GM12872 (cell line): ENCODE data around the gene NFE2L2.

ENCODE experiments used
- TF ChIP-seq, protein P1 (sequence below): IDR thresholded peaks from 3 replicates; pipeline ENCODE4 v1.5.1; 2011; ENCODE audit warnings: low read depth, mild to moderate bottlenecking, low read length, moderate library complexity; ENCODE audit not compliant: insufficient read depth

NFE2L2 gene

DNA sequence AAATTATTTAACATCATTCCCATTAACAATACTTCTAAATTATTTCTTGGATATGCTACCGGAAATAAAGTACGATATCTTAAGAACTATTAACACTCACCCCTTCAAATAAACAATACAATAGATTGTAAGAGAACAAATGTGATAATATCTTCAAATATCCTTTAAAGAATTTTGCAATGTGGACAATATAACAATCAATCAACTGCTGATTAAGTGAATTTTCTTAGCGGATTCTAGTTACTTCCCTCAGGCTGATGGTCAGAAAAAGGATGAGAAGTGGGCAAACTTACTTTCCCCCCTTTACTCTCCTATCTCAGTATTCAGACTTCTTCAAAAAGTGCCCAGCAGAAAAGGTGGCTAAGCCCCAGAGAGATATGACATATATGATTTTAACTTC is 10.8 kb downstream of the NFE2L2 start:
- TF ChIP-seq, protein P1, sequence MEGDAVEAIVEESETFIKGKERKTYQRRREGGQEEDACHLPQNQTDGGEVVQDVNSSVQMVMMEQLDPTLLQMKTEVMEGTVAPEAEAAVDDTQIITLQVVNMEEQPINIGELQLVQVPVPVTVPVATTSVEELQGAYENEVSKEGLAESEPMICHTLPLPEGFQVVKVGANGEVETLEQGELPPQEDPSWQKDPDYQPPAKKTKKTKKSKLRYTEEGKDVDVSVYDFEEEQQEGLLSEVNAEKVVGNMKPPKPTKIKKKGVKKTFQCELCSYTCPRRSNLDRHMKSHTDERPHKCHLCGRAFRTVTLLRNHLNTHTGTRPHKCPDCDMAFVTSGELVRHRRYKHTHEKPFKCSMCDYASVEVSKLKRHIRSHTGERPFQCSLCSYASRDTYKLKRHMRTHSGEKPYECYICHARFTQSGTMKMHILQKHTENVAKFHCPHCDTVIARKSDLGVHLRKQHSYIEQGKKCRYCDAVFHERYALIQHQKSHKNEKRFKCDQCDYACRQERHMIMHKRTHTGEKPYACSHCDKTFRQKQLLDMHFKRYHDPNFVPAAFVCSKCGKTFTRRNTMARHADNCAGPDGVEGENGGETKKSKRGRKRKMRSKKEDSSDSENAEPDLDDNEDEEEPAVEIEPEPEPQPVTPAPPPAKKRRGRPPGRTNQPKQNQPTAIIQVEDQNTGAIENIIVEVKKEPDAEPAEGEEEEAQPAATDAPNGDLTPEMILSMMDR: no peak

DNA sequence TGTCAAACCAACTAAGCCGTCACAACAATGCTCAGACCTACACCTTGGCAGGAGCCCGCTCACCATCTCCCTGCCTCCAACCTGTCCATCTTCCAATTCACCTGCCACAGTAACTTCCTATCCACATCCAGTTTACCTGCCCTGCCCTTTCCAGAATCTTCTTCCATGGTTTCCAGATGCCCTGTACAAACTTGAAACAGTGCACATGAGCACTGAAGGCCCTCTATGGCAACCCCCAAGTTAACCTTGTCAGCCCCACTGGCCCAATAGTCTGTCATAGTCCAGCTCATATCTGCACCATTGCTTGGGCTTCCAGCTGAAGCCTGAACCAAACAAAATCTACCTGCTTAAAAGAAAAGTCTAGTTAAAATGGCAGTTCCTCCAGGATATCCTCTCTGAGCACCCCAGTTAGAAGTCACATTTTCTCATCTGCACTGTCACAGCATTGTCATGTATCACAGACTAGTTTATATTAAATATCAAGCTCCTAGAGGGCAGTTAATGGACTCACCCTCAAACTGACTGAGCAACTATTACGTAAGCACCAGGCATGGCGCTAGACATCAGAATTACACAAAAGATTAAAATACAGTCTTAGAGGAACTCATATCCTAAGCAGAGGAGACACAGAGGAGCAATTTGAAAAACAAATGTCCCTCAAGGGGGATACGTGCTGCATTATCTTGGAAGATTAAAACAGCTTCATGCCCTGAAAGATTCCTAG is 11.6 kb downstream of the NFE2L2 start:
- TF ChIP-seq, protein P1: no peak

DNA sequence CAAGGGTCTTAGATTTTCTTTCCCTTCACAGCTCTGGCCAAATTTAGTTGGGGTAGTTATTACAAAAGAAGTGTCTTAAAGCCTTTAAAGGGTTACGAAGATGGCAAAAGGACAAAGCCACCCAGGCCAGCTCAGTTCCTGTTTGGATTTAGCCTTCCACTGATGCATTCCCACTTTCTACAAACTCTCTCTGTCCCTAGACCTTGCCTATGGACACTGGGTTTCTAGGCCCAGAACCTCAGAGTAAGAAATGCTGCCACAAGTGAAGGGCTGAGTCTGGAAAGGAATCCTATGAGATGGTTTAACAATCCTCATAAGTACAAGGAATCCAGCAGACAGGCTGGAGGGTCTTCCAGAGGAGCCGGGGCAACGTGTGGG is 13.4 kb downstream of the NFE2L2 start:
- TF ChIP-seq, protein P1: no peak

DNA sequence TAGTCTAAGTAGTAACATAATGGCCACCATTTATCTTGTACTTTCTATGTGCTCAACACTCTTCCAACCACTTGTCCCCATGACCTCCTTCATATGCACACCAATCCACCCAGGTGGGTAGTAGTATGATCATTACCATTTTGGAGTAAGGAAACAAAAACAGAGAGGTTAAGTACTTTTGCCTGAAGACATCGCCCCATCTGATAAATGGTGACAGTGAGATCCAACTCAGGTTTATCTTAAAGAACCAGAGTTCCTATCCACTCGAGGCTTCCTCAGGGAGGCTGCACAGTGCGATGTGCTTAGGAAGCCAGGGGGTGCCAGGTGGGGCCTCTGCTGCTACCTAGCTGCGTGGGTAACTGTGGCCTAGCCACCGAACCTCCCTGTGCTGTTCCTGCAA is 14.1 kb downstream of the NFE2L2 start:
- TF ChIP-seq, protein P1: no peak

DNA sequence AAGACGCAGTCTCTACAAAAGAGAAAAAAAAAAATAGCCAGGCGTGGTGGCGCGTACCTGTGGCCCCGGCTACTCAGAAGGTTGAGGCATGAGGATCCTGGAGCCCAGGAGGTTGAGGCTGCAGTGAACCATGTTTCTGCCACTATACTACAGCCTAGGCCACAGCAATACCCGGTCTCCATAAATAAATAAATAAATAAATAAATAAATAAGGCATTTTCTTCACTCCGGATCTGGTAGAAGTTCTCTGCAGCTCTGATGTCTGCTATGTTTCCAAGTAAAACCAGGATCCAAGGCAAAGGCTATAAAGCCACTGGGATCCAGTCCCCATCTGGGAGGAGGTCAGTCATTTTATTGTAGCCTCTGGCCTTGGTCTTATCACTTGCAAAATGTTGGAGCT is 15.5 kb downstream of the NFE2L2 start:
- TF ChIP-seq, protein P1: no peak

DNA sequence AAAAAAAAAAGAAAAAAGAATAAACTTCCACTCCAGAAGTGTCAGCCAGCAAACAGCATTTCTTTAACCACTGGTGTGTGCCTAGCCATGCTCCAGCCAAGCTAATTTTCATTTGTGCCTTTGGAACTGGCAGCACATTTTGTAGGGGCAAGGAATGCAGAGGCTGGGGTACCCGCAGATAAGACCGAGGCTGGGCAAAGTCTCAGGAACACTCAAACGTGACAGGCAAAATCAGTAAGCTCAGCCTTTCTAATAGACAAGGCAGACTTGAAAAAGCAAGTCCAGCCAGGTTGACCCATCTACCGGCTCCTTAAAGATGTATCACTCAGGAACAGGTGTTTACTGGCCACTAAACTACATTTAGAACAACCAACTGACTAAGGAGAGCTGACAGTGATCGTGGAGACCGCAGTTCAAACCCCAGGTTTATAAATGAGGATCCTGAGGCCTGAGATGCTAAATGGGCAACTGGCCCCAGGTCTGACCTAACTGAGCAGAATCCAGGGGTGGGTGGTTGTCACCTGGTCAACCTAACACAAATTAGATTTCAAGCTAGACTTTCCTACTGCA is 16.7 kb downstream of the NFE2L2 start:
- TF ChIP-seq, protein P1: no peak

DNA sequence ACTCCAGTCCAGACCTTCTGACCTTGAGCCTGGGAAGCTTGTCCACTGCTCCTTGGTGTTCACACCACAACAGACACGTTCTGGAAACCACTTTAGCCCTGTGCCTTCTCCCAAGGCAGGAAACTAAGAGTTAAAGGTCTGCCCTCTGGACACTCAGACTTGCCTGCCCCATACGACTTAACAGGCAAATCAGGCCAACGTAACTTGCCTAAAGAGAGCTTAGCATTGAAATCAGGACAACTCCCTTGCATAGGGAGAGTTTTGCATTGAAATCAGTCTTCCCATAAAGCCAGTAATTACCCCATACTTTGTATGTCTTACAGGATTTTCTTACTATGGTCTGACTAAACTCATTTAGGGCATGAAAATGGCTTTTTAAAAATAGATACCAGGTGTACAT is 18.5 kb downstream of the NFE2L2 start:
- TF ChIP-seq, protein P1: no peak
